Measurements from ENCODE around the gene SIK3. TPM values are rescaled to one million over a fixed set of nuclear protein-coding genes. Genes with fewer than 3 reads are reported as not detected.

SIK3 gene
- polyA plus RNA-seq, 1 of the 3 experiments (the other 2 are of a cell fraction) = 5.1 TPM

DNA sequence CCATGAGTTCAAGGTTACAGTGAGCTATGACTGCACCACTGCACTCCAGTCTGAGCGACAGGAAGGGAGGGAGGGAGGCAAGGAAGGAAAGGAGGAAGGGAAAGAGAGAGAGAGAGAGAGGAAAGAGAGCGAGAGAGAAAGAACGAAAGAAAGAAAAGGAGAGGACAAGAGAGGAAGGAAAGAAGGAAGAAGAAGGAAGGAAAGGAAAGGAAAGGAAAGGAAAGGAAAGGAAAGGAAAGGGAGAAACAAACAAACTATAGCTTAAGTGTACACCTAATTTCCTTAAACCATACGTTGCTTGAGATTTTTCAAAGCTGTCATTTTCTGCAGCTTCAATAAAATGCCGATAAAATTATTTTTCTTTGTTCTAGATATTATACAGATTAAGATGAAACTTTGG lies 180.6 kb downstream of the SIK3 start (continued):
- TF ChIP-seq, protein P1, sequence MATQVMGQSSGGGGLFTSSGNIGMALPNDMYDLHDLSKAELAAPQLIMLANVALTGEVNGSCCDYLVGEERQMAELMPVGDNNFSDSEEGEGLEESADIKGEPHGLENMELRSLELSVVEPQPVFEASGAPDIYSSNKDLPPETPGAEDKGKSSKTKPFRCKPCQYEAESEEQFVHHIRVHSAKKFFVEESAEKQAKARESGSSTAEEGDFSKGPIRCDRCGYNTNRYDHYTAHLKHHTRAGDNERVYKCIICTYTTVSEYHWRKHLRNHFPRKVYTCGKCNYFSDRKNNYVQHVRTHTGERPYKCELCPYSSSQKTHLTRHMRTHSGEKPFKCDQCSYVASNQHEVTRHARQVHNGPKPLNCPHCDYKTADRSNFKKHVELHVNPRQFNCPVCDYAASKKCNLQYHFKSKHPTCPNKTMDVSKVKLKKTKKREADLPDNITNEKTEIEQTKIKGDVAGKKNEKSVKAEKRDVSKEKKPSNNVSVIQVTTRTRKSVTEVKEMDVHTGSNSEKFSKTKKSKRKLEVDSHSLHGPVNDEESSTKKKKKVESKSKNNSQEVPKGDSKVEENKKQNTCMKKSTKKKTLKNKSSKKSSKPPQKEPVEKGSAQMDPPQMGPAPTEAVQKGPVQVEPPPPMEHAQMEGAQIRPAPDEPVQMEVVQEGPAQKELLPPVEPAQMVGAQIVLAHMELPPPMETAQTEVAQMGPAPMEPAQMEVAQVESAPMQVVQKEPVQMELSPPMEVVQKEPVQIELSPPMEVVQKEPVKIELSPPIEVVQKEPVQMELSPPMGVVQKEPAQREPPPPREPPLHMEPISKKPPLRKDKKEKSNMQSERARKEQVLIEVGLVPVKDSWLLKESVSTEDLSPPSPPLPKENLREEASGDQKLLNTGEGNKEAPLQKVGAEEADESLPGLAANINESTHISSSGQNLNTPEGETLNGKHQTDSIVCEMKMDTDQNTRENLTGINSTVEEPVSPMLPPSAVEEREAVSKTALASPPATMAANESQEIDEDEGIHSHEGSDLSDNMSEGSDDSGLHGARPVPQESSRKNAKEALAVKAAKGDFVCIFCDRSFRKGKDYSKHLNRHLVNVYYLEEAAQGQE (IDR thresholded peaks at IDR 0.05; ENCODE audit: low read depth, low read length) = no peak

GRCh38 chr11:116916886-116917285 lies 181.3 kb downstream of the SIK3 start:
- Histone ChIP-seq H3K4me3 (ENCODE audit: low read depth in 2 of 2, low read length in 1 of 2) (no peak overlapping the region), H3K9me2 (no peaks in the 10 kb centered on the region), H3K27me3 (ENCODE audit: insufficient read depth) (no peaks in the 10 kb centered on the region), H3F3A (replicated peaks; ENCODE audit: insufficient read depth) (no peaks in the 10 kb centered on the region), H3K79me2 (ENCODE audit: insufficient read depth) (no peaks in the 10 kb centered on the region), H3K4me1 (ENCODE audit: control insufficient read depth in 1 of 2, insufficient read depth in 2 of 2, low read depth in 1 of 2, low read length in 1 of 2) (peaks cover 2 to 14% of the 10 kb centered on the region in 2 experiments; a peak in 3 of 4 replicates), H3K9ac (no peak overlapping the region), H3K4me2 (no peak overlapping the region), H3K27ac (ENCODE audit: low read depth in 2 of 2, low read length in 1 of 2) (no peak overlapping the region), H4K20me1 (ENCODE audit: insufficient read depth) (peaks cover 6% of the 10 kb centered on the region; the same call in 1 of the 2 replicates), H2AFZ (ENCODE audit: low read depth) (no peak overlapping the region), H3K36me3 (replicated peaks in 1 of 2; ENCODE audit: control insufficient read depth in 1 of 2, insufficient read depth in 2 of 2, low read length in 1 of 2) (no peaks in the 10 kb centered on the region), H3K9me3 (no peaks in the 10 kb centered on the region)
- WGBS (ENCODE audit: low lambda C conversion rate) = 93% methylated on average over 12 of the region's 12 CpGs
- CTCF ChIA-PET = interaction anchor here (1.9 kb wide), 1 partner anchor 37 kb away, joined by 4 read pairs; no protein-coding TSS in a partner anchor
- POLR2A ChIA-PET = interaction anchor here (1.8 kb wide), 1 partner anchor 182 kb away, joined by 3 read pairs; no protein-coding TSS in a partner anchor
- no peak for DNase-seq
- TF ChIP-seq MXI1 (IDR thresholded peaks at IDR 0.05; ENCODE audit: low read depth, low read length) = no peak
- no peak for TF ChIP-seq RFX5 (IDR thresholded peaks at IDR 0.05; ENCODE audit: low read length)
- TF ChIP-seq GATA2 (CRISPR knock-in tag; IDR thresholded peaks at IDR 0.05) = no peak
- TF ChIP-seq GABPA (IDR thresholded peaks at IDR 0.05; ENCODE audit: low read depth) = no peak
- TF ChIP-seq, protein P2, sequence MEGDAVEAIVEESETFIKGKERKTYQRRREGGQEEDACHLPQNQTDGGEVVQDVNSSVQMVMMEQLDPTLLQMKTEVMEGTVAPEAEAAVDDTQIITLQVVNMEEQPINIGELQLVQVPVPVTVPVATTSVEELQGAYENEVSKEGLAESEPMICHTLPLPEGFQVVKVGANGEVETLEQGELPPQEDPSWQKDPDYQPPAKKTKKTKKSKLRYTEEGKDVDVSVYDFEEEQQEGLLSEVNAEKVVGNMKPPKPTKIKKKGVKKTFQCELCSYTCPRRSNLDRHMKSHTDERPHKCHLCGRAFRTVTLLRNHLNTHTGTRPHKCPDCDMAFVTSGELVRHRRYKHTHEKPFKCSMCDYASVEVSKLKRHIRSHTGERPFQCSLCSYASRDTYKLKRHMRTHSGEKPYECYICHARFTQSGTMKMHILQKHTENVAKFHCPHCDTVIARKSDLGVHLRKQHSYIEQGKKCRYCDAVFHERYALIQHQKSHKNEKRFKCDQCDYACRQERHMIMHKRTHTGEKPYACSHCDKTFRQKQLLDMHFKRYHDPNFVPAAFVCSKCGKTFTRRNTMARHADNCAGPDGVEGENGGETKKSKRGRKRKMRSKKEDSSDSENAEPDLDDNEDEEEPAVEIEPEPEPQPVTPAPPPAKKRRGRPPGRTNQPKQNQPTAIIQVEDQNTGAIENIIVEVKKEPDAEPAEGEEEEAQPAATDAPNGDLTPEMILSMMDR (IDR thresholded peaks at IDR 0.05) = no peak
- TF ChIP-seq RAD21 (IDR thresholded peaks at IDR 0.05; ENCODE audit: low read length) = no peak
- no peak for TF ChIP-seq FOXJ3 (CRISPR knock-in tag; IDR thresholded peaks at IDR 0.05)
- no peak for TF ChIP-seq EP300 (IDR thresholded peaks at IDR 0.05; ENCODE audit: borderline replicate concordance in 1 of 2, low read depth in 1 of 2, low read length in 1 of 2)

- ChIA-PET CTCF (interaction anchor here (1.9 kb wide), 1 partner anchor 36 kb away, joined by 4 read pairs; no protein-coding TSS in a partner anchor), POLR2A (interaction anchor here (1.8 kb wide), 1 partner anchor 183 kb away, joined by 3 read pairs; no protein-coding TSS in a partner anchor)
- WGBS (ENCODE audit: low lambda C conversion rate) = 96% methylated on average over 2 of the region's 2 CpGs
- Histone ChIP-seq H3K36me3 (replicated peaks in 1 of 2; ENCODE audit: control insufficient read depth in 1 of 2, insufficient read depth in 2 of 2, low read length in 1 of 2) (no peaks in the 10 kb centered on the region), H3K27ac (ENCODE audit: low read depth in 2 of 2, low read length in 1 of 2) (no peak overlapping the region), H4K20me1 (ENCODE audit: insufficient read depth) (peaks cover 6% of the 10 kb centered on the region; the same call in 1 of the 2 replicates), H3K9ac (no peak overlapping the region), H2AFZ (ENCODE audit: low read depth) (no peak overlapping the region), H3F3A (replicated peaks; ENCODE audit: insufficient read depth) (no peaks in the 10 kb centered on the region), H3K9me2 (no peaks in the 10 kb centered on the region), H3K4me3 (ENCODE audit: low read depth in 2 of 2, low read length in 1 of 2) (no peak overlapping the region), H3K79me2 (ENCODE audit: insufficient read depth) (no peaks in the 10 kb centered on the region), H3K4me2 (no peak overlapping the region), H3K4me1 (ENCODE audit: control insufficient read depth in 1 of 2, insufficient read depth in 2 of 2, low read depth in 1 of 2, low read length in 1 of 2) (peaks cover 2 to 14% of the 10 kb centered on the region in 2 experiments; a peak in 3 of 4 replicates), H3K27me3 (ENCODE audit: insufficient read depth) (no peaks in the 10 kb centered on the region), H3K9me3 (no peaks in the 10 kb centered on the region)
- no peak for TF ChIP-seq CHD2 (IDR thresholded peaks at IDR 0.05; ENCODE audit: low read length, partially characterized antibody)
- TF ChIP-seq, protein P2 (IDR thresholded peaks at IDR 0.05) = peak; percentile 19
- no peak for DNase-seq
Measured at GRCh38 chr11:116916052-116916451, 182.2 kb downstream of the SIK3 start.
